GM19023 (cell line): Measurements from ENCODE around the gene HTR4.

Experiments used
- ATAC-seq: cut with Tn5 transposase; IDR thresholded peaks from one replicate; pipeline ENCODE4 v1.9.1; 2021; ENCODE audit warnings: mild to moderate bottlenecking, moderate library complexity; ENCODE audit not compliant: unreplicated experiment

The HTR4 gene

DNA sequence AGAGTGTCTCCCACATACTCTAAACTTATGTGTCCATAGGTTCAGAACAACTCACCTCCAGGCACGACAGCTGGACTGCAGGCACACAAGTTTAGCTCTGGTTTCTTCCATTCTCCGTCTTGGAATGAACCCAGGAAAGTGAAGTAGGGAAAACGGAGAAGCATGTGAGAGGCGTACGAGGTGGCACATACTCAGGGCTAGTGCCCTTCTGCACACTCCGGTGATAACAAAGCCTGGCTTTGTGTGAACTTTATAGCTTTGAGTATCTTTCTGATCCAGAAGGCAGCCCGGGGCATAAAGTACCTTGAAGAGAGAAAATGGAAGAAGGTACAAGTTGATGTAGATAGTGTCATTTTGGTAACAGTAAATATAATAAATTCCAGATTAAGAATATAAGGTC is 11.1 kb upstream of the HTR4 start:
- ATAC-seq: no peak

DNA sequence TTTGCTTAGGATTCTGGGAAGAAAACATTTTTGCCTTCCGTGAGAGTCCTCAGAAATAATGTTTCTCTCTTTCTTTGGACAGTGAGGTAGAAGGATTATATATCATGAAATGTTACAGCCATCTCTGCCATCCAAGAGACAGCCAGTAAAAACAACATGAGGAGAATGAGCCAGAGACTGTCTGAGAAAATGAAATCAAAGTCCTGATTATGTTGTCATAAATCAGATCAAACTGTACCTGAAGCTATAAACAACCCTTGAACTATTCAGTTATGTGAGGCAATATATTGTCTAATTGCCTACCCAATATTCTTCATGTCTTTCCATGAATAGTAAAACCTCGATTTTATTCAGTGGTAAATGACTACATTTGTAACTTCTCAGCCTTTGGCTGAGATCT is 9.2 kb upstream of the HTR4 start:
- no peak for ATAC-seq

GRCh38 chr5:148660346-148660660 is 6.0 kb upstream of the HTR4 start:
- ATAC-seq: no peak

GRCh38 chr5:148659641-148660345 is 5.5 kb upstream of the HTR4 start:
- ATAC-seq: no peak

- no peak for ATAC-seq
Observed at GRCh38 chr5:148653291-148653835, 964 bp downstream of the HTR4 start.

GRCh38 chr5:148651528-148651927 is 2.8 kb downstream of the HTR4 start:
- no peak for ATAC-seq

DNA sequence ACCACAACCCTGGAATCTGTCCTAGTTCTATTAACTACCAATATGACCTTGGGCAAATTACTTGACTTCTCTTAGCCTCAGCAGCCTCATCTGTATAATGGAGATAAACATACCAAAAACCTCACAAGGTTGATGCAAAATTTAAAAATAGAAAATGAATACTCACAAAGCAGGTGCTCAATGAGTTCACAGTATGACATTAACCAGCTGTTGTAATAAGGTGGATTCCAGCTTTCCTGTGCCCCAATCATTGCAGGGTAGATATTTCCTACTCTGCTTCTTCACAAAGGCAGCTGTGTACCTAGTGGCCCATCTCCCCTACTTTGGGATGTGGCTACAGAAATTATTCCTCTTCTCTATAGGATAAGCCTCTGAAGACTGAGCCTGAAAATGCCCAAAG is 8.8 kb downstream of the HTR4 start:
- ATAC-seq: no peak

GRCh38 chr5:148641735-148642134 is 12.6 kb downstream of the HTR4 start:
- ATAC-seq: no peak

GRCh38 chr5:148640471-148640870 is 13.9 kb downstream of the HTR4 start:
- no peak for ATAC-seq

- no peak for ATAC-seq
Observed at GRCh38 chr5:148639081-148639480, 15.2 kb downstream of the HTR4 start.

DNA sequence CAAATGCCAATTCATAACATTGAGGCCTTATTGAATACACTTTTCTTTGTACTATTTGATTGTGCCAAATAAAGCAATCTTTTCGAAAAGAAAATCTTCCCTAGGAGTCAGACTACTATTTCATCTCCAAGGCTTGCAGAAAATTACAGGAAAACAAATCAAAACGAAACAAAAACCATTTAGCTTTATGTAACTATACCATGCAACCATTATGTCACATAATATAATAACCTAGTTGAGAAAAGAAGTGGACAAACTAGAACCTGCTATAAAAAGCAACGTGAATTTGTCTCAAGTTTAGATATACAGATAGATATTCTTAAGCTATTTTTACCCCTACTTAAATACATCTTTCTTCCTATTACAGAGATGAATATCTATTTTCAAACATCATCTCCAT is 18.0 kb downstream of the HTR4 start:
- ATAC-seq: no peak

DNA sequence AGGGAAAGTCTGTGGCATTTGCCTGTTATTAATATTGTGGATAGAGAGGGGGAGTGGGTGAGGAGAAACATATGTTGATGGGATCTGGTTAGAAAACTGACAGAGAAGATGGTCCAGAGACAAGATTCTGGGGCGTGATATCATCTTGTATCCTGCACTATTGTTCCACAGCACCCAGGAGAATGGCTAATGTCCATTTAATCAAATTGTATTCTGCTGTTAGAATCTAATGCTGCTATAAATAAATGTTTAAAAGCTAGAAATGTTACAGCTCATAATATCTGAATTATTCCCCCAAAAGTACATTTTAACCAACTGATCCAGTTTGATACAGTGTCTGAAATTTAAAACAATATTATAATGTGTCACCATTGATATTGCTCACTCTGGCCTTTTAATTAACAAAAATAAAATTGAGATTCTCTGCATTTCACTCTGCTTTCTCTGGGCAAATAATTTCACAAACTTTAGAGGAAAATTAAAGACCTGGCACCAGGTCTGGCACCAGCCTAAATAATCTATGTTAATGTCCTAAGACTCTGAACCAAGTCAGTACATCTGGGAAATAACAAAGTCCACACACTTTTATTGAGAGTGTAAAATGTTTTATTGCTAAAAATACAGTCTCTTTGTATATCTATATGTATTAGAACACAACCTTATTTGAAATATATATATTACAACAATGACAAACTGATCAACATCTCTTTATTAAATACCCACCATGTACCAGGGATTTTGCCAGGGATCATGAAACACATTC is 18.8 kb downstream of the HTR4 start:
- no peak for ATAC-seq

- no peak for ATAC-seq
Observed at GRCh38 chr5:148633067-148633377, 21.3 kb downstream of the HTR4 start.

- no peak for ATAC-seq
Observed at GRCh38 chr5:148632255-148633066, 21.9 kb downstream of the HTR4 start.

DNA sequence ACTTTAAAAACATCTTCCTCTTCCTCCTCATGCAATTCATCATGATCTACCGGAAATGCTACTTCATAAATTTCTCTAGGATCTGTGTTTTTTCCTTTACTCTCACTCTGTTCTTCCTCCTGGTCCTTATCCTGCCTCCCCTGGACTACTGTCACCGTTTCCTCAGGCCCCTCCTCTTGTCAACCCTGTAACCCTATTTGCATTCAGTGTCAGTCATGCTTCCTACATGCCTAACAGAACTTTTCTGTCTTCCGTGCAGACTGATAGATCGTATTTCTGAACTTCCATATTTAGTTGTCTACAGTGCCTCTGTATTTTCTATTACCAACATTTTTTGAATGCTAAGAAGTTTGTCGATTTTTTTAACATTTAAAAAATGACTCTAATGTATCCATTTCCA is 27.3 kb downstream of the HTR4 start:
- no peak for ATAC-seq

- no peak for ATAC-seq
Observed at GRCh38 chr5:148626081-148626613, 28.2 kb downstream of the HTR4 start.

DNA sequence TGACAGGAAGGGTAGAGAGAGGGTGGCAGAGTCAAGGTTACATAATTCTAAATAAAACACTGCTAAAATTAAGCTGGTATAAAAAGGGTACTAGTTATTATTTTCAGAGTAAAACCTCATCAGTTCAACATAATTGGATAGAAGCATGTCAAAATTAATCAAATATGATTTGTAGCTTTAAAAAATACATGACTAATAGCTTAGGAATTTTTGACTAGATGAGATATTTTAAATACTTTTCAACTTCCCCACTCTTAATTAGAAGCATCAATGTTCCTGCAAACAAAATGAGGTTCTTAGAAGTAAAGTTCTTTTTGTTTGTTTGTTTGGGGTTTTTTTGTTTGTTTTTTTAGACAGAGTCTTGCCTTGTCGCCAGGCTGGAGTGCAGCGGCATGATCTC is 29.1 kb downstream of the HTR4 start:
- no peak for ATAC-seq

GRCh38 chr5:148623741-148624140 is 30.6 kb downstream of the HTR4 start:
- no peak for ATAC-seq

DNA sequence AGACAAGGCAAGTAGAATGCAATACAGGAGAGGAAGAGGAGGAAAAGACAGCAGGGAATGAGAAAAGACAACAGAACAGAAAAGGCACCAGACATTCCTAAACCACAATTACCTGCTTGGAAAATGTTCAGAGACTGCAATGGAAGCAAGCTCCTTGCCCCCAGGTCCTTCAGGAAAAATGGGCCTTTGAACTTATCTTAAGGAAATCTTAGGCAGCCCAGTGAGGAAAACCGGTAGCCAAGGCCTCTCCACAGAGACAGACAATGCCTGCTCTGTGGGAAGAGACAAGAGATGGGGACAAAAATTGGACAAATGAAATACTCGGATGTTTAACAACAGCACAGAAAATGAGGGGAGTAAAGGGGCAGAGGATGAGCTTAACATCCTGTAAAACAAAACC is 31.2 kb downstream of the HTR4 start:
- no peak for ATAC-seq

GRCh38 chr5:148620696-148621095 is 33.6 kb downstream of the HTR4 start:
- no peak for ATAC-seq

DNA sequence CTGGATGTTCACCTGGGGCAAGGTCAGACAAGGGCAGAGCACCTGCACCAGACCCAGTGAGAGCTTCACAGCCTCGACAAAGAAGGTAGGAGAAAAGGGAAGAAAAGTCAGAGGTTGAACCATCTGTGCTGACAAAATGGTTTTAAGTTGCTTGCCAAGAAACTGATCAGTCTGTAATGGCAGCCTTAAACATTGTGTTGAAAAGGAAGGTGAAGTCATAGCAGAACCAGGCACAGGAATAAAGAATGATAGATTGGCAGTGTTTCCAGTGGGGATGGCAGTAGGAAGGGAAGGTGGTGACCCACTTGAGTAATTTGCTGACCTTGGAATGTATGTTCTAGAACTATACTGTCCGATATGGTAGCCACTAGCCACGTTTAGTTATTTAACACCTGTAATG is 34.2 kb downstream of the HTR4 start:
- no peak for ATAC-seq

DNA sequence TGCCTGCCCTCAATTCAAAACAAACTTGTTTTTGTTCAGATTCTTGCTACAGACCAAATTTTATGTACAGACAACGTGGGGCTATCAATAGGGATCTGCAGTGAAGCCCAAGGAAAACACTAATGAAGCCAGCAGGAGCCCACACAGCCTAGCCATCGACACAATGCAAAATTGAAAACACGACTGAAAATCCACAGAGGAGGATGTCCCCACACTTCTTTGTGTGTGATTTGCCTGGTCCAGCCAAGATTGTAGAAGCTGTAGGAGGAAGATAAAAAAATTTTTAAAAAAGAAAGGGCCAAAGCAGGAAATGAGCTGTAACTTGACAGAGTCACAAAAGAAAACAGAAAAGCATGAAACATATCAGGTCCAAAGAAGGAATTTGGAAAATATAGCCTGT is 34.8 kb downstream of the HTR4 start:
- no peak for ATAC-seq
